Epithelial cell of proximal tubule (primary cell): ENCODE data around the gene SPATA46. TPM values are rescaled to one million over a fixed set of nuclear protein-coding genes. Genes with fewer than 3 reads are reported as not detected.

Experiments used
- DNase-seq: peaks from one replicate; pipeline ENCODE4 v3.0.0-alpha.2; 2011; ENCODE audit warnings: low read depth
- H3K4me3 ChIP-seq: 2 replicates; pipeline ENCODE4 v1.5.1; 2011; ENCODE audit warnings: low read depth, mild to moderate bottlenecking, low read length
- CTCF ChIP-seq: conservative IDR thresholded peaks from 2 replicates; pipeline ENCODE4 v1.5.1; 2012; ENCODE audit warnings: low read depth, mild to moderate bottlenecking, low read length
- total RNA-seq: library from RNA; depleted of rRNA; stranded (reverse); fragments of >200 nt; gene quantifications from 2 replicates; pipeline ENCODE4 v1.2.3, GENCODE V29; 2015

Gene SPATA46
- total RNA-seq, 1 donor from 2014 or later = not detected

- TF ChIP-seq CTCF = no peak
- DNase-seq = no peak
- no peak overlapping the region for H3K4me3 ChIP-seq
Observed at GRCh38 chr1:162385702-162386101, 9.0 kb upstream of the SPATA46 start.

GRCh38 chr1:162385280-162385623 is 8.6 kb upstream of the SPATA46 start:
- no peak for DNase-seq
- TF ChIP-seq CTCF = no peak
- H3K4me3 ChIP-seq = no peak overlapping the region

- DNase-seq = no peak
- no peak for TF ChIP-seq CTCF
- no peak overlapping the region for H3K4me3 ChIP-seq
Observed at GRCh38 chr1:162384601-162385279, 8.1 kb upstream of the SPATA46 start.

GRCh38 chr1:162384116-162384515 is 7.5 kb upstream of the SPATA46 start:
- no peak overlapping the region for H3K4me3 ChIP-seq
- no peak for DNase-seq
- TF ChIP-seq CTCF = no peak

- no peak for DNase-seq
- no peak overlapping the region for H3K4me3 ChIP-seq
- no peak for TF ChIP-seq CTCF
Observed at GRCh38 chr1:162383516-162383915, 6.9 kb upstream of the SPATA46 start.

- no peak overlapping the region for H3K4me3 ChIP-seq
- TF ChIP-seq CTCF = no peak
- DNase-seq = no peak
Observed at GRCh38 chr1:162383091-162383490, 6.4 kb upstream of the SPATA46 start.
